ENCODE data around the gene RNF146. TPM values are rescaled to one million over a fixed set of nuclear protein-coding genes. Genes with fewer than 3 reads are reported as not detected.
"Not testable (repeated sequence)": the region's sequence is repeated elsewhere in the genome, so short reads cannot be mapped to it uniquely, and the experiment has no call there.

Gene RNF146
- total and polyA plus RNA-seq, 2 of the 13 experiments (the other 11 are each of a cell fraction or from before 2014, with no cell fraction given): 18.8 to 27.6 TPM

DNA sequence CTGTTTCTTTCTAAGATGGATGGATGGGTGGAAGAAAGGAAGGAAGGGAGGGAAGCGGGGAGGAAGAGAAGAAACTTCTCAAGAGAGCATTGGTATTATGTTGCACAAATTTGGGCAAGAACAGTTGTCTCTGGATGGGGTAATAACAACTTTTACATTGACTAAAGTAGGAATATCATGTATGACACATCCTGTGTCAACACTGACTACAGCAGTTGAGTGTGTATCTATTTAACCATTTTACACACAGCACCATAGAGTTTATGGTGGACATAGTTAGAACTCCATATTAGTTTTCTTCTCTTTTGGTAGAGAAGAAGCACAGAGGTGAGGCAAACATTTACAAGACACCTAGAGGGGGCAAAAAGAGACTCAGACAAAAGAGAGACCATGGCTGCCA, 44.2 kb upstream of the RNF146 start:
- Histone ChIP-seq H3K36me3 (replicated peaks in 1 of 2; ENCODE audit: control insufficient read depth in 1 of 2, insufficient read depth in 2 of 2, low read length in 2 of 2) (no peaks in the 10 kb centered on the region), H3K4me2 (ENCODE audit: low read depth, low read length) (no peak overlapping the region), H2AFZ (ENCODE audit: low read length) (no peak overlapping the region), H3K27me3 (ENCODE audit: control insufficient read depth in 1 of 2, insufficient read depth in 2 of 2, low read length in 2 of 2) (no peaks in the 10 kb centered on the region), H3K9ac (ENCODE audit: insufficient read depth, low read depth, low read length) (no peak overlapping the region), H3K79me2 (ENCODE audit: insufficient read depth, low read length) (no peaks in the 10 kb centered on the region), H3K9me3 (ENCODE audit: low read length) (no peaks in the 10 kb centered on the region), H3K4me3 (replicated peaks in 1 of 3; ENCODE audit: insufficient read depth in 1 of 3, low read depth in 2 of 3, low read length in 3 of 3) (no peak overlapping the region), H3K27ac (ENCODE audit: extremely low read length, insufficient read depth, low read length) (no peak overlapping the region), H4K20me1 (ENCODE audit: insufficient read depth, low read length) (no peaks in the 10 kb centered on the region), H3K4me1 (ENCODE audit: insufficient read depth, low read length) (peaks cover under 1% of the 10 kb centered on the region; the same call in 1 of the 2 replicates)
- POLR2A ChIA-PET: no interaction called here
- CTCF ChIA-PET (ENCODE audit: low intra/inter-chr PET ratio, low total read pairs): no interaction called here
- 0 out of 3 replicates have a peak, but pooled peaks have one; percentile 36 for ATAC-seq
- FAIRE-seq: no peak
- in situ Hi-C loops (cut with HindIII; ENCODE audit: extremely low pct_ligation_motif_present, low pct_unique_long_range_greater_than_20kb): no loop called here
- WGBS (ENCODE audit: low lambda C conversion rate): 21% methylated on average over 1 of the region's 1 CpG
- no peak for DNase-seq (ENCODE audit: low spot score)
- BruUV-seq (replicated peaks): no TSS peak
- intact Hi-C loops (cut with micrococcal nuclease; ENCODE audit: unreplicated experiment): no loop called here
- TF ChIP-seq RFX5 (IDR thresholded peaks at IDR 0.05; ENCODE audit: low read depth, low read length) (no peak), MYC (CRISPR knock-in tag; IDR thresholded peaks at IDR 0.05; ENCODE audit: borderline replicate concordance) (no peak), YEATS4 (CRISPR knock-in tag; IDR thresholded peaks at IDR 0.05; ENCODE audit: borderline replicate concordance) (no peak), AHR (CRISPR knock-in tag; IDR thresholded peaks at IDR 0.05) (no peak), CCAR2 (optimal IDR thresholded peaks at IDR 0.05; ENCODE audit: low read depth, low read length) (no peak), TARDBP (CRISPR knock-in tag; IDR thresholded peaks at IDR 0.05) (no peak), PRMT3 (CRISPR knock-in tag; IDR thresholded peaks at IDR 0.05; ENCODE audit: borderline replicate concordance, low read depth) (no peak)
- TF ChIP-seq, protein P1, sequence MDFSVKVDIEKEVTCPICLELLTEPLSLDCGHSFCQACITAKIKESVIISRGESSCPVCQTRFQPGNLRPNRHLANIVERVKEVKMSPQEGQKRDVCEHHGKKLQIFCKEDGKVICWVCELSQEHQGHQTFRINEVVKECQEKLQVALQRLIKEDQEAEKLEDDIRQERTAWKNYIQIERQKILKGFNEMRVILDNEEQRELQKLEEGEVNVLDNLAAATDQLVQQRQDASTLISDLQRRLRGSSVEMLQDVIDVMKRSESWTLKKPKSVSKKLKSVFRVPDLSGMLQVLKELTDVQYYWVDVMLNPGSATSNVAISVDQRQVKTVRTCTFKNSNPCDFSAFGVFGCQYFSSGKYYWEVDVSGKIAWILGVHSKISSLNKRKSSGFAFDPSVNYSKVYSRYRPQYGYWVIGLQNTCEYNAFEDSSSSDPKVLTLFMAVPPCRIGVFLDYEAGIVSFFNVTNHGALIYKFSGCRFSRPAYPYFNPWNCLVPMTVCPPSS (IDR thresholded peaks at IDR 0.05): no peak

DNA sequence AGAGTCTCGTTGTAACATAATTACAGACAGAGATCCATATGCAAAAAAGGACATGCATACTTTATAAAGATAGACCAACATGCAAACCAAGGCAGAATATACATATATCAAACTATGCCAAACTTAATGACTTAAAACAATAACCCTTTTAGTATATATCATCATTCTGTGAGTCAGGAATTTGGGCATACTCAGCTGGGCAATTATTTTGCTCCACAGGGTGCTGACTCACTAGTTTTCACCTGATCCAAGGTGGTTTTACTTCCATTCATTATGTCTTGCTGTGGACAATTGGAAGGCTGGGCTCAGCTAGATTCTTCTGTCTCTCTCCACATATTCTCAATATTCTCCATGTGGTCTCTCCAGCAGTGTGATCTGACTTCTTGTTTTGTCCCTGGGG, 41.2 kb upstream of the RNF146 start:
- no peak for FAIRE-seq

DNA sequence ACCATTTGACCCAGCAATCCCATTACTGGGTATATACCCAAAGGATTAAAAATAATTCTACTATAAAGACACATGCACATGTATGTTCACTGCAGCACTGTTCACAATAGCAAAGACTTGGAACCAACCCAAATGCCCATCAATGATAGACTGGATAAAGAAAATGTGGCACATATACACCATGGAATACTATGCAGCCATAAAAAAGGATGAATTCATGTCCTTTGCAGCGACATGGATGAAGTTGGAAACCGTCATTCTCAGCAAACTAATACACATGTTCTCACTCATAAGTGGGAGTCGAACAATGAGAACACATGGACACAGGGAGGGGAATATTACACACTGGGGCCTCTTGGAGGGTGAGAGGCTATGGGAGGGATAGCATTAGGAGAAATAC, 32.8 kb upstream of the RNF146 start:
- H3K4me3 ChIP-seq (replicated peaks in 1 of 3; ENCODE audit: insufficient read depth in 1 of 3, low read depth in 2 of 3, low read length in 3 of 3); BruUV-seq (replicated peaks); H3K79me2 ChIP-seq (ENCODE audit: insufficient read depth, low read length); ATAC-seq; H2AFZ ChIP-seq (ENCODE audit: low read length); FAIRE-seq; CTCF ChIA-PET (ENCODE audit: low intra/inter-chr PET ratio, low total read pairs); H3K27ac ChIP-seq (ENCODE audit: extremely low read length, insufficient read depth, low read length); H4K20me1 ChIP-seq (ENCODE audit: insufficient read depth, low read length); H3K4me1 ChIP-seq (ENCODE audit: insufficient read depth, low read length); H3K36me3 ChIP-seq (replicated peaks in 1 of 2; ENCODE audit: control insufficient read depth in 1 of 2, insufficient read depth in 2 of 2, low read length in 2 of 2); H3K4me2 ChIP-seq (ENCODE audit: low read depth, low read length); POLR2A ChIA-PET; in situ Hi-C loops (cut with HindIII; ENCODE audit: extremely low pct_ligation_motif_present, low pct_unique_long_range_greater_than_20kb); DNase-seq (ENCODE audit: low spot score); H3K9ac ChIP-seq (ENCODE audit: insufficient read depth, low read depth, low read length); H3K27me3 ChIP-seq (ENCODE audit: control insufficient read depth in 1 of 2, insufficient read depth in 2 of 2, low read length in 2 of 2); H3K9me3 ChIP-seq (ENCODE audit: low read length): not testable (repeated sequence)
- intact Hi-C loops (cut with micrococcal nuclease; ENCODE audit: unreplicated experiment): loop anchor here (1.0 kb wide), 1 partner anchor 19 kb away; no protein-coding TSS in a partner anchor
- WGBS (ENCODE audit: low lambda C conversion rate): 1% methylated on average over 3 of the region's 3 CpGs

More for the DNA sequence above, 41.2 kb upstream of the RNF146 start:
- Histone ChIP-seq H3K27me3 (ENCODE audit: control insufficient read depth in 1 of 2, insufficient read depth in 2 of 2, low read length in 2 of 2) (no peaks in the 10 kb centered on the region), H3K4me3 (replicated peaks in 1 of 3; ENCODE audit: insufficient read depth in 1 of 3, low read depth in 2 of 3, low read length in 3 of 3) (no peak overlapping the region), H3K9ac (ENCODE audit: insufficient read depth, low read depth, low read length) (no peak overlapping the region), H3K4me2 (ENCODE audit: low read depth, low read length) (no peak overlapping the region), H2AFZ (ENCODE audit: low read length) (no peak overlapping the region), H3K27ac (ENCODE audit: extremely low read length, insufficient read depth, low read length) (no peak overlapping the region), H3K4me1 (ENCODE audit: insufficient read depth, low read length) (peaks cover 10% of the 10 kb centered on the region; the same call in 1 of the 2 replicates), H4K20me1 (ENCODE audit: insufficient read depth, low read length) (no peaks in the 10 kb centered on the region), H3K9me3 (ENCODE audit: low read length) (no peaks in the 10 kb centered on the region), H3K36me3 (replicated peaks in 1 of 2; ENCODE audit: control insufficient read depth in 1 of 2, insufficient read depth in 2 of 2, low read length in 2 of 2) (no peaks in the 10 kb centered on the region), H3K79me2 (ENCODE audit: insufficient read depth, low read length) (no peaks in the 10 kb centered on the region)
- no peak for DNase-seq (ENCODE audit: low spot score)
- intact Hi-C loops (cut with micrococcal nuclease; ENCODE audit: unreplicated experiment): no loop called here
- 2% methylated on average over 1 of the region's 1 CpG for WGBS (ENCODE audit: low lambda C conversion rate)
- TF ChIP-seq MTF1 (CRISPR knock-in tag; IDR thresholded peaks at IDR 0.05): no peak
- TF ChIP-seq MAFK (conservative IDR thresholded peaks at IDR 0.05 in 1 of 2, IDR thresholded peaks at IDR 0.05 in 1 of 2; ENCODE audit: low read length in 2 of 2): peak in 1 of 2 experiments; percentile 22; a peak in 2 of 4 replicates
- ChIA-PET POLR2A (no interaction called here), CTCF (ENCODE audit: low intra/inter-chr PET ratio, low total read pairs) (no interaction called here)
- no peak for ATAC-seq
- in situ Hi-C loops (cut with HindIII; ENCODE audit: extremely low pct_ligation_motif_present, low pct_unique_long_range_greater_than_20kb): no loop called here
- BruUV-seq (replicated peaks): no TSS peak
